ENCODE results near the gene SIT1. TPM values are rescaled to one million over a fixed set of nuclear protein-coding genes. Genes with fewer than 3 reads are reported as not detected.

SIT1 gene
- total RNA-seq, 1 donor = 0.36 TPM

- H3K27me3 ChIP-seq (ENCODE audit: insufficient read depth, low read length) = no peaks in the 10 kb centered on the region
- no peak overlapping the region for H2AFZ ChIP-seq (ENCODE audit: low read length)
- H3K9me3 ChIP-seq (ENCODE audit: low read depth, low read length) = no peaks in the 10 kb centered on the region
- no peaks in the 10 kb centered on the region for H3K36me3 ChIP-seq (ENCODE audit: insufficient read depth, low read length)
- no peaks in the 10 kb centered on the region for H3K79me2 ChIP-seq (ENCODE audit: insufficient read depth, low read length)
- H3K4me1 ChIP-seq (ENCODE audit: insufficient read depth, low read length) = peaks cover 49% of the 10 kb centered on the region
- H3K27ac ChIP-seq (ENCODE audit: low read depth, low read length) = peak overlapping the region; percentile 76
- DNase-seq (ENCODE audit: insufficient read length, low spot score, missing footprints) = no peak
- H3K4me3 ChIP-seq (ENCODE audit: insufficient read depth, low read length) = no peak overlapping the region
- no peak overlapping the region for H3K4me2 ChIP-seq (ENCODE audit: insufficient read depth, low read length)
- H4K20me1 ChIP-seq (ENCODE audit: insufficient read depth, low read length) = no peaks in the 10 kb centered on the region
- TF ChIP-seq CTCF (IDR thresholded peaks at IDR 0.05; ENCODE audit: extremely low read depth, low read depth, low read length) = no peak
Observed at GRCh38 chr9:35651956-35652828, 1.5 kb upstream of the SIT1 start.

GRCh38 chr9:35649431-35650340 lies 1.0 kb downstream of the SIT1 start:
- H3K27ac ChIP-seq (ENCODE audit: low read depth, low read length) = peak overlapping the region; percentile 69
- no peak for TF ChIP-seq CTCF (IDR thresholded peaks at IDR 0.05; ENCODE audit: extremely low read depth, low read depth, low read length)
- H3K4me1 ChIP-seq (ENCODE audit: insufficient read depth, low read length) = peaks cover 61% of the 10 kb centered on the region
- H4K20me1 ChIP-seq (ENCODE audit: insufficient read depth, low read length) = no peaks in the 10 kb centered on the region
- H3K36me3 ChIP-seq (ENCODE audit: insufficient read depth, low read length) = no peaks in the 10 kb centered on the region
- no peak overlapping the region for H3K4me3 ChIP-seq (ENCODE audit: insufficient read depth, low read length)
- no peaks in the 10 kb centered on the region for H3K79me2 ChIP-seq (ENCODE audit: insufficient read depth, low read length)
- H3K27me3 ChIP-seq (ENCODE audit: insufficient read depth, low read length) = no peaks in the 10 kb centered on the region
- peak; percentile 83 for DNase-seq (ENCODE audit: insufficient read length, low spot score, missing footprints)
- H3K9me3 ChIP-seq (ENCODE audit: low read depth, low read length) = no peaks in the 10 kb centered on the region
- H2AFZ ChIP-seq (ENCODE audit: low read length) = peak overlapping the region; percentile 81
- H3K4me2 ChIP-seq (ENCODE audit: insufficient read depth, low read length) = no peak overlapping the region

DNA sequence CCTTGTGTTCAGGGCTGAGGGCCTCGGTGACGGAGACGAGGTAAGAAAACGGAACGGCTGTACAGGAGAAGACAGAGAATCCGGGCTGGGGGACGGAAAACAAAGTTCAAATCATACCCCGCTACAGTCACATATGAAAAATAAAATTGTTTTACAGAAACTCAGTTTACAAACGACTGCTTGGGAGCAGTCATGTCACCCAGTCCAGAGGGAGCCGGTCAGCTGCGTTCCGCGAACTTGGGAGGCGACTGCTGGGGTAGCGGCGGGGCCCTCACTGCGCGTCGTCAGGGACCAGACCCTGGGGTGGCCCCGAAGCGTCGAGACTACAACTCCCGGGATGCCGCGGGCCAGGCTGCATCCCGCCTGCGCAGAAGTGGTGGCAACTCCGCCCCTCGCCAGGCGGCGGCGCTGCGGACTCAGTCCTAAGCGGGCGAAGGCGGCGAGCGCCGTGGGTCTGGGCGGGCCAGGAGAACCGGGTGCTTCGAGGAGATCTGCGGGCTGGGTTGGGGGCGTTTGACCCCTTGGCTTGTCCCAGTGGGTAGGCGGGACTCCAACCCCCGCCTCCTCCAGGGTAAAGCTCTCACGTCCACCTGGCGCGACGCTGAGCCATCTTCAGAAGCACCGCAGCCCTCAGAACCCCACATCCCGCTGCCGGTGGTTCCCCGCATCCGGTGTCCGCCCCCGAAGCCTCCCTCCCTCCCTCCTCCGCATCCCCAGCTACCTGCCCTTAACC lies 4.0 kb downstream of the SIT1 start:
- no peaks in the 10 kb centered on the region for H3K9me3 ChIP-seq (ENCODE audit: low read depth, low read length)
- no peaks in the 10 kb centered on the region for H3K79me2 ChIP-seq (ENCODE audit: insufficient read depth, low read length)
- H3K27ac ChIP-seq (ENCODE audit: low read depth, low read length) = peak overlapping the region; percentile 95
- peak overlapping the region; percentile 76 for H3K4me3 ChIP-seq (ENCODE audit: insufficient read depth, low read length)
- H3K4me2 ChIP-seq (ENCODE audit: insufficient read depth, low read length) = peak overlapping the region; percentile 89
- H2AFZ ChIP-seq (ENCODE audit: low read length) = peak overlapping the region; percentile 90
- H3K4me1 ChIP-seq (ENCODE audit: insufficient read depth, low read length) = peaks cover 55% of the 10 kb centered on the region
- TF ChIP-seq CTCF (IDR thresholded peaks at IDR 0.05; ENCODE audit: extremely low read depth, low read depth, low read length) = peak; percentile 88
- H3K27me3 ChIP-seq (ENCODE audit: insufficient read depth, low read length) = no peaks in the 10 kb centered on the region
- H3K36me3 ChIP-seq (ENCODE audit: insufficient read depth, low read length) = no peaks in the 10 kb centered on the region
- no peaks in the 10 kb centered on the region for H4K20me1 ChIP-seq (ENCODE audit: insufficient read depth, low read length)
- DNase-seq (ENCODE audit: insufficient read length, low spot score, missing footprints) = peak; percentile 97
